Lower leg skin (tissue), 4 donors: ENCODE data around the gene MXRA7. TPM values are rescaled to one million over a fixed set of nuclear protein-coding genes. Genes with fewer than 3 reads are reported as not detected.

Experiments
- DNase-seq, 2 donors: peaks; one replicate each; pipeline ENCODE4 v3.0.0-alpha.2; 2019; ENCODE audit warnings: low spot score in 2 of 2
- H3K4me3 ChIP-seq: fragments of 200-600 bp; sonication (generic); 2 replicates; pipeline ENCODE4 v1.5.1; 2017; ENCODE audit warnings: mild to moderate bottlenecking, low read depth; ENCODE audit not compliant: poor library complexity, severe bottlenecking
- POLR2A ChIP-seq, 2 donors: fragments of 450-650 bp; IDR thresholded peaks; one replicate each; pipeline ENCODE4 v1.6.1; 2016 to 2017; ENCODE audit warnings: antibody characterized with exemption in 2 of 2, mild to moderate bottlenecking in 1 of 2, moderate library complexity in 1 of 2
- WGBS, 2 donors: methylation state at CpG; one replicate each; pipeline ENCODE4 v1.1.5; 2018; 5-methylcytosine and 5-hydroxymethylcytosine counted together
- intact Hi-C: fragments of 100-400 bp; cut with DNase I; formaldehyde crosslinking; loops from one replicate; pipeline ENCODE4 v1.15.0; 2023; ENCODE audit warnings: low total_unique reads
- total RNA-seq, 4 donors: library from RNA; depleted of rRNA; stranded (reverse); fragments of >200 nt; gene quantifications; one replicate each; pipeline ENCODE4 v1.1.0, GENCODE V29; 2016
- TF ChIP-seq, protein P1 (sequence below), 3 donors: fragments of 450-650 bp; IDR thresholded peaks; one replicate each; pipeline ENCODE4 v1.5.1; 2016; ENCODE audit warnings: antibody characterized with exemption in 3 of 3, mild to moderate bottlenecking in 3 of 3, moderate library complexity in 2 of 3

MXRA7 gene
- total RNA-seq, 4 donors from 2014 or later, result 31.6 to 97.4 (median 47.1) TPM

DNA sequence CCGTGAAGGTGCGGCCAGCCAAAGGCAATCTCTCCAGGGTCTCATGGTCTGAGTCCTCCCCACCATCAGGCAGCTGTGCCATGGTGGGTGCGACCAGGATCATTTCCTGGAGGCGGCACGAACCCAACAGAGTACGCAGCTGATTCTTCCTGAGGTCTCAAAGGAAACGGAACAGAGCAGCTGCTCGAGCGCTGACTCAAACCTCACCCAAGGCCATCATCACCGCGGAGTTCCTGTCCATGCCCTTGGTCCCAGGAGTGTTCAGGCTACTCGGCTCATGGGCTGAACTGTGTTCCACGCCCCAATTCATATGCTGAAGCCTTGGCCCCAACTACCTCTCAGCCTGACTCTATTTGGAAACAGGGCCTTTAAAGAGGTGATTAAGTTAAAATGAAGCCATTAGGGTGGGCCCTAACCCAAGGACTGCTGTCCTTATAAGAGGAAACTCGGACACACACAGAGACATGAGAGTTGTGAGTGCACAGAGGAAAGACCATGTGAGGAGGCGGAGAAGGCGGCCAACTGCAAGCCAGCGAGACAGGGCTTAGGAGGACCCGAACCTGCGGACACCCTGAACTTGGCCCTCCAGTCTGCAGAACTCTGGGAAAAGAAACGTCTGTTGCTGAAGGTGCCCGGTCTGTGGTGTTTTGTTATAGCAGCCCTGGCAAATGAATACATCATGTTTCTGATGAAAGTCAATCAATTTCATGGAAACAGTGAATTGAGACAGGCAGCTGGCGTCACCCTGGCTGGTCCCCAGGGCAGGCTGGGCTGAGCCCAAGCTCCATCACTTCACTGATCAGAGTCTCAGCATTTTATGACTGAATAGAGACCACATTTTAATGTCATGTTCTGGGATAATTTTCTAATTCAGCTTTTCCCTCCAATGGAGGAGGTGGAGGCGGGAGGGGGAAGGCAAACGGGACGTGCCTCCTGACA, 13.7 kb downstream of the MXRA7 start:
- TF ChIP-seq, protein P1, sequence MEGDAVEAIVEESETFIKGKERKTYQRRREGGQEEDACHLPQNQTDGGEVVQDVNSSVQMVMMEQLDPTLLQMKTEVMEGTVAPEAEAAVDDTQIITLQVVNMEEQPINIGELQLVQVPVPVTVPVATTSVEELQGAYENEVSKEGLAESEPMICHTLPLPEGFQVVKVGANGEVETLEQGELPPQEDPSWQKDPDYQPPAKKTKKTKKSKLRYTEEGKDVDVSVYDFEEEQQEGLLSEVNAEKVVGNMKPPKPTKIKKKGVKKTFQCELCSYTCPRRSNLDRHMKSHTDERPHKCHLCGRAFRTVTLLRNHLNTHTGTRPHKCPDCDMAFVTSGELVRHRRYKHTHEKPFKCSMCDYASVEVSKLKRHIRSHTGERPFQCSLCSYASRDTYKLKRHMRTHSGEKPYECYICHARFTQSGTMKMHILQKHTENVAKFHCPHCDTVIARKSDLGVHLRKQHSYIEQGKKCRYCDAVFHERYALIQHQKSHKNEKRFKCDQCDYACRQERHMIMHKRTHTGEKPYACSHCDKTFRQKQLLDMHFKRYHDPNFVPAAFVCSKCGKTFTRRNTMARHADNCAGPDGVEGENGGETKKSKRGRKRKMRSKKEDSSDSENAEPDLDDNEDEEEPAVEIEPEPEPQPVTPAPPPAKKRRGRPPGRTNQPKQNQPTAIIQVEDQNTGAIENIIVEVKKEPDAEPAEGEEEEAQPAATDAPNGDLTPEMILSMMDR (IDR thresholded peaks at IDR 0.05), result no peak
- TF ChIP-seq POLR2A (IDR thresholded peaks at IDR 0.05), result no peak
- 71 to 75% methylated on average over 25 of the region's 25 CpGs for WGBS, 2 donors
- DNase-seq, result no peak
- H3K4me3 ChIP-seq, result no peak overlapping the region
- intact Hi-C loops, result no loop called here

DNA sequence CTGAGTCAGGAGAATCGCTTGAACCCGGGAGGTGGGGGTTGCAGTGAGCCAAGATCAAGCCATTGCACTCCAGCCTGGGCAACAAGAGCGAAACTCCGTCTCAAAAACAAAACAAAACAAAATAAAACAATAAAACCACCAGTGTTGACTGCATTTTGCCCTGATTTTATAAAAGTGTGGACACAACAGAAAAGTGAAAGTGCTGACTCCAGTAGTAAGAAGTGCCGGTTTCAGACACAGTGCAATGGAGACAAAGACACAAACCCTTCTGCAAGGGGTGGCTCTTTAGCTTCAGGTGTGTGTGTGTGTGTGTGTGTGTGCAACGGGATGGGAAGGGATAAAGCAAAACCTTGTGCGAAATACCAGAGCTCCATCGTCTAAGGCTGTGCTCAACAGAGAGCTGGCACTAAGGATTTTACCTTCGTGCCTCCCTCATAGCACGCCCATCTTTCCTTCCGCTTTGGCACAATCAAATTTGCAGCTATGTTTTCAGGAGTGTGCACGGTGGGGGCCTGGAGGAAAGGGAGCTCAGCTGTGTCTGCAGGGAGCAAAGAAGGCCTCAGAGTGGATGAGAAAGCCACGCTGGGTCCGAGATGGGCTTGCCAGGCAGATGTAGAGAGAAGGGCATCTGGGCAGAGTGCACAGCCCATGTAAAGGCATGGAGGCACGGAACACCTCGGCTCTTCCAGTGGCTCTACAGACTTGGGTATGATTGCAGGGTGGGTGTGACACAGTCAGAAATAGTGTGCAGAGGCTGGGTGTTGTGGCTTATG, 15.5 kb downstream of the MXRA7 start:
- intact Hi-C loops, result no loop called here
- DNase-seq, result no peak
- no peak overlapping the region for H3K4me3 ChIP-seq
- 55 to 58% methylated on average over 16 of the region's 16 CpGs for WGBS, 2 donors
- TF ChIP-seq, protein P1 (IDR thresholded peaks at IDR 0.05), result no peak
- TF ChIP-seq POLR2A (IDR thresholded peaks at IDR 0.05), result no peak

DNA sequence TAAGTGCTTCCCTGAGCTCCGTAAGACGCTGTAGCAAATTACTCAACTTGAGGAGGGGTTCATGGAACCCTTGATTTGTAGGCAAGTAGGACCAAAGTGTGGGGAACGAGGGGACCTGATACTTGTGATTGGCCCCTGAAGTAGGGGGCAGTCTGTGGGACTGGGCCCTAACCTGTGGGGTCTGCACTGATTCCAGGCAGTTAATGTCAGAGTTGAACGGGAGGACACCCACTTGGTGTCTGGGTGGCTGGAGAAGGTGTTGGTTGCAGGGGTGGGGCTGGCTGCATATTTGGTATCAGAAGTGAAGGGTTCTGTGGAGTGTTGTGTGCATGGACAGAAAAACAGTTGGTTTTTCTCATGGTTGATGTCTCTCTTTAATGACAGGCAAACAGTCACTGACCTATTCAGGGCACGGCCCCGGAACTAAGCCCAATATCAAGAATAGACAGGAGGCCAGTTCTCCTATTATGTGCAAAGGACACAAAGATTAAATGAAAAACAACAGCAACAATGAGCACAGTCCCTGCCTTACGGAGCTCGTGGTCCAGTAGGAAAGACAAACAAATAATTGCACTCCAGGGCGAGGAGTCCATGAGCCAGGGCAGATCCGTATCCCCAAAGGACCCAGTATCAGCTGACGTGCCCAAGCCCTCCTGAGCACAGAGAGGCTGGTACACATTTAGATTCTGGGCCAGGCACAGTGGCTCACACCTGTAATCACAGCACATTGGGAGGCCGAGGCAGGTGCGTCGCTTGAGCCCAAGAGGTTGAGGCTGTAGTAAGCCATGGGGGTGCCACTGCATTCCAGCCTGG, 19.2 kb downstream of the MXRA7 start:
- WGBS, 2 donors, result 92 to 95% methylated on average over 14 of the region's 14 CpGs
- TF ChIP-seq POLR2A (IDR thresholded peaks at IDR 0.05), result no peak
- TF ChIP-seq, protein P1 (IDR thresholded peaks at IDR 0.05), result no peak
- DNase-seq, result no peak
- H3K4me3 ChIP-seq, result no peak overlapping the region
- intact Hi-C loops, result no loop called here

DNA sequence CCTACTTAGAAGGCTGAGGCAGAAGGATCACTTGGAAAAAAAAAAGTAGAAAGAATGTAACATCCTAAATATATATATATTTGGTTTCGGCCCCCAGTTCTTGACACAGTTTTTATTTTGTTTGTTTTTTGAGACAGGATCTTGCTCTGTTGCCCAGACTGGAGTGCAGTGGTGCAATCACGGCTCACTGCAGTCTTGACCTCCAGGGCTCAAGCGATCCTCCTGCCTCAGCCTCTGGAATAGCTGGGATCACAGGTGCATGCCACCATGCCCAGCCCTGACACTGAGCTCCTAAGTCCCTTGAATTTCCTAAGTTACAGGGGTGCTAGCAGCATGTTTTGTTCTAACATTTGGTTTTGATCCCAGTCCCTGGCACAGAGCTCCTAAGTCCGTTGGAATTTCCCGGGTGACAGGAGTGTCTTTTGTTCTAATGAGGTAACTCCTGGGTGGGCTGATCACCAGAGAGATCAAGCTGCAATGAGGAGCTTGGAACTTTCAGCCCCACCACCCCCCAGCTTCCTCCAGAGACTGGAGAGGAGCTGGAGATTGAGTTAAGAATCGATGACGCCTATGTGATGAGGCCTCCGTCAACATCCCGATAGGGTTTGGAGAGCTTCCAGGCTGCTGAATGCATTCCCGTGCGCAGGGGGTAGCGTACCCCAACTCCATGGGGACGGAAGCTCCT, 20.0 kb downstream of the MXRA7 start:
- intact Hi-C loops, result no loop called here
- TF ChIP-seq POLR2A (IDR thresholded peaks at IDR 0.05), result no peak
- TF ChIP-seq, protein P1 (IDR thresholded peaks at IDR 0.05), result no peak
- no peak overlapping the region for H3K4me3 ChIP-seq
- WGBS, 2 donors, result 85 to 86% methylated on average over 12 to 13 of the region's 13 CpGs
- DNase-seq, result no peak

DNA sequence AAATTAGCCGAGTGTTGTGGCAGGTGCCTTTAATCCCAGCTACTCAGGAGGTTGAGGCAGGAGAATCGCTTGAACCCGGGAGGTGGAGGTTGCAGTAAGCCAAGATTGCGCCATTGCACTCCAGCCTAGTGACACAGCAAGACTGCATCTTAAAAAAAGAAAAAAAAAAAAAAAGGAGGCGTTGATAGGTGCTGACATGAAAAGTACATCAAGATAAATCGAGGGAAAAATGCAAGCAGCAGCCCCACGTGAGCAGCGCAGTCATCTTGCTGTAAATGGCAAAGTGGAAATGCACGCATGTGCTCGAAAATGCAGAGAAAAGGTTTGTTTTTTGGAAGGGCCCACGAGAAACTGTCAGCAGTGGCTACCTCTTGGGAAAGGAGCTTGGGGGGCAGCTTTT, 20.9 kb downstream of the MXRA7 start:
- intact Hi-C loops, result no loop called here
- no peak for TF ChIP-seq POLR2A (IDR thresholded peaks at IDR 0.05)
- TF ChIP-seq, protein P1 (IDR thresholded peaks at IDR 0.05), result no peak
- H3K4me3 ChIP-seq, result no peak overlapping the region
- WGBS, 2 donors, result 88 to 91% methylated on average over 11 of the region's 11 CpGs
- DNase-seq, result no peak
